HG03460 (cell line): ENCODE measurements around the gene ARID1B.

Source experiments
- ATAC-seq: cut with Tn5 transposase; IDR thresholded peaks from one replicate; pipeline ENCODE4 v1.9.1; 2021; ENCODE audit not compliant: unreplicated experiment

The ARID1B gene

GRCh38 chr6:156790711-156791319 is 13.6 kb downstream of the ARID1B start:
- ATAC-seq = no peak

- ATAC-seq = peak; percentile 61
Observed at GRCh38 chr6:156791320-156791850, 14.2 kb downstream of the ARID1B start.

GRCh38 chr6:156793200-156793599 is 16.0 kb downstream of the ARID1B start:
- ATAC-seq = no peak

GRCh38 chr6:156794546-156795354 is 17.6 kb downstream of the ARID1B start:
- peak; percentile 55 for ATAC-seq

GRCh38 chr6:156795825-156796224 is 18.6 kb downstream of the ARID1B start:
- no peak for ATAC-seq

GRCh38 chr6:156796627-156797026 is 19.4 kb downstream of the ARID1B start:
- ATAC-seq = no peak

GRCh38 chr6:156797901-156798735 is 20.9 kb downstream of the ARID1B start:
- no peak for ATAC-seq

- ATAC-seq = no peak
Observed at GRCh38 chr6:156801712-156802111, 24.5 kb downstream of the ARID1B start.

GRCh38 chr6:156803353-156803752 is 26.2 kb downstream of the ARID1B start:
- no peak for ATAC-seq

GRCh38 chr6:156804402-156804801 is 27.2 kb downstream of the ARID1B start:
- no peak for ATAC-seq

- no peak for ATAC-seq
Observed at GRCh38 chr6:156806155-156806554, 29.0 kb downstream of the ARID1B start.

GRCh38 chr6:156807028-156807427 is 29.9 kb downstream of the ARID1B start:
- no peak for ATAC-seq

- ATAC-seq = no peak
Observed at GRCh38 chr6:156807795-156808194, 30.6 kb downstream of the ARID1B start.

GRCh38 chr6:156808287-156808686 is 31.1 kb downstream of the ARID1B start:
- ATAC-seq = no peak

GRCh38 chr6:156809034-156809433 is 31.9 kb downstream of the ARID1B start:
- peak; percentile 93 for ATAC-seq

GRCh38 chr6:156809446-156810178 is 32.4 kb downstream of the ARID1B start:
- no peak for ATAC-seq

- ATAC-seq = no peak
Observed at GRCh38 chr6:156814036-156814581, 36.9 kb downstream of the ARID1B start.

- ATAC-seq = no peak
Observed at GRCh38 chr6:156816505-156816904, 39.3 kb downstream of the ARID1B start.

GRCh38 chr6:156820089-156820798 is 43.1 kb downstream of the ARID1B start:
- no peak for ATAC-seq

- no peak for ATAC-seq
Observed at GRCh38 chr6:156821707-156822106, 44.5 kb downstream of the ARID1B start.
